ENCODE data around the gene SSTR3.
A peak's percentile ranks its signal among the peaks of the same experiment; 100 is the strongest.
"Not testable (repeated sequence)": the region's sequence is repeated elsewhere in the genome, so short reads cannot be mapped to it uniquely, and the experiment has no call there.

Gene SSTR3

GRCh38 chr22:37209140-37209845 lies 3.0 kb downstream of the SSTR3 start:
- DNase-seq: no peak

- DNase-seq: no peak
Measured at GRCh38 chr22:37208401-37209139, 3.7 kb downstream of the SSTR3 start.

- DNase-seq: no peak
Measured at GRCh38 chr22:37207981-37208380, 4.3 kb downstream of the SSTR3 start.

GRCh38 chr22:37206841-37207821 lies 5.1 kb downstream of the SSTR3 start:
- no peak for DNase-seq

- DNase-seq: no peak
Measured at GRCh38 chr22:37206118-37206840, 6.0 kb downstream of the SSTR3 start.

- no peak for DNase-seq
Measured at GRCh38 chr22:37205046-37205445, 7.2 kb downstream of the SSTR3 start.

GRCh38 chr22:37204045-37204655 lies 8.1 kb downstream of the SSTR3 start:
- DNase-seq: no peak

GRCh38 chr22:37203354-37204044 lies 8.8 kb downstream of the SSTR3 start:
- DNase-seq: no peak

GRCh38 chr22:37202716-37203115 lies 9.6 kb downstream of the SSTR3 start:
- no peak for DNase-seq

GRCh38 chr22:37202001-37202555 lies 10.2 kb downstream of the SSTR3 start:
- no peak for DNase-seq

- not testable (repeated sequence) for DNase-seq
Measured at GRCh38 chr22:37201443-37201820, 10.8 kb downstream of the SSTR3 start.

- DNase-seq: no peak
Measured at GRCh38 chr22:37199760-37200108, 12.5 kb downstream of the SSTR3 start.

GRCh38 chr22:37199103-37199759 lies 13.0 kb downstream of the SSTR3 start:
- peak; percentile 97 for DNase-seq

GRCh38 chr22:37198258-37199102 lies 13.8 kb downstream of the SSTR3 start:
- DNase-seq: peak; percentile 72

- no peak for DNase-seq
Measured at GRCh38 chr22:37197451-37198257, 14.6 kb downstream of the SSTR3 start.

- DNase-seq: peak; percentile 82
Measured at GRCh38 chr22:37196539-37197450, 15.5 kb downstream of the SSTR3 start.

GRCh38 chr22:37195921-37196320 lies 16.4 kb downstream of the SSTR3 start:
- no peak for DNase-seq

GRCh38 chr22:37194750-37195149 lies 17.5 kb downstream of the SSTR3 start:
- DNase-seq: no peak
